ENCODE data around the gene ABAT. TPM values are rescaled to one million over a fixed set of nuclear protein-coding genes. Genes with fewer than 3 reads are reported as not detected.
A peak's percentile ranks its signal among the peaks of the same experiment; 100 is the strongest.

The ABAT gene
- total RNA-seq, 1 experiment from 2014 or later: 7.3 TPM

- Histone ChIP-seq H3K27me3 (ENCODE audit: insufficient read depth, low read length) (no peaks in the 10 kb centered on the region), H2BK12ac (ENCODE audit: insufficient read length, low read depth, low read length) (no peak overlapping the region), H3K23ac (ENCODE audit: insufficient read length, low read depth, low read length) (no peak overlapping the region), H3K27ac (ENCODE audit: insufficient read length, low read depth, low read length) (no peak overlapping the region), H3T11ph (ENCODE audit: low read length) (no peak overlapping the region), H3K79me2 (ENCODE audit: insufficient read depth, low read length) (peaks cover 18% of the 10 kb centered on the region), H3K56ac (ENCODE audit: insufficient read length, low read depth, low read length) (no peak overlapping the region), H4K91ac (ENCODE audit: insufficient read length, low read depth, low read length) (no peak overlapping the region), H3K79me1 (ENCODE audit: insufficient read depth, low read depth, low read length, poor library complexity, severe bottlenecking) (no peaks in the 10 kb centered on the region), H3K4me2 (ENCODE audit: insufficient read depth, insufficient read length, low read length) (no peak overlapping the region), H3K18ac (ENCODE audit: insufficient read length, low read depth, low read length) (no peak overlapping the region), H3K23me2 (ENCODE audit: insufficient read length, low read depth, low read length, poor library complexity, severe bottlenecking) (peaks cover 4% of the 10 kb centered on the region), H3K14ac (ENCODE audit: insufficient read depth, low read length) (no peak overlapping the region), H4K5ac (ENCODE audit: insufficient read length, low read depth, low read length) (no peak overlapping the region), H4K20me1 (ENCODE audit: control insufficient read depth, insufficient read depth, insufficient read length) (no peaks in the 10 kb centered on the region), H3K4me1 (ENCODE audit: insufficient read depth, low read length) (0 out of 2 replicates have a peak, but pooled peaks cover 2% of the 10 kb centered on the region), H3K4ac (ENCODE audit: low read depth, low read length) (no peak overlapping the region), H2AFZ (ENCODE audit: low read length) (no peak overlapping the region), H3K9ac (ENCODE audit: extremely low read depth, insufficient read length, low read length) (no peak overlapping the region), H4K8ac (replicated peaks; ENCODE audit: insufficient read length, low read depth, low read length) (no peak overlapping the region), H2BK5ac (ENCODE audit: insufficient read length, low read length) (no peak overlapping the region), H2BK120ac (ENCODE audit: low read depth, low read length, poor library complexity, severe bottlenecking) (no peak overlapping the region), H2BK15ac (ENCODE audit: low read depth, low read length) (no peak overlapping the region), H2AK5ac (ENCODE audit: insufficient read length, low read length) (no peak overlapping the region), H3K9me3 (ENCODE audit: control insufficient read depth, low read depth, low read length) (no peaks in the 10 kb centered on the region), H2BK20ac (ENCODE audit: low read depth, low read length, poor library complexity, severe bottlenecking) (no peak overlapping the region)
- no peak for TF ChIP-seq CTCF (conservative IDR thresholded peaks at IDR 0.05)
- Mint-ChIP-seq H3K4me1 (peaks cover 18 to 19% of the 10 kb centered on the region in 2 experiments), H3K9me3 (no peaks in the 10 kb centered on the region), H3K27me3 (ENCODE audit: low read depth) (no peaks in the 10 kb centered on the region), H3K4me3 (peak overlapping the region; percentile 5 to 95; a peak in 2 of 5 replicates), H3K27ac (no peak overlapping the region), H3K36me3 (ENCODE audit: insufficient read depth in 1 of 3, low read depth in 3 of 3) (peaks cover 0 to 22% (median 15%) of the 10 kb centered on the region in 3 experiments; a peak in 5 of 7 replicates)
- WGBS (ENCODE audit: extremely low coverage, insufficient read length, low lambda C conversion rate): no CpG with 5 or more reads among the region's 10 CpGs
- no peak for DNase-seq
Measured at GRCh38 chr16:8795818-8796217, 121.4 kb downstream of the ABAT start.
